CD4-positive, CD25-positive, alpha-beta regulatory T cell (primary cell): ENCODE results near the gene ATXN10. TPM values are rescaled to one million over a fixed set of nuclear protein-coding genes. Genes with fewer than 3 reads are reported as not detected.
"Not testable (repeated sequence)": the region's sequence is repeated elsewhere in the genome, so short reads cannot be mapped to it uniquely, and the experiment has no call there.

Experiments used
- ATAC-seq, 2 donors: fragments of 150-1000 bp; cut with Tn5 transposase; one replicate each; pipeline ENCODE4 v1.10.0; 2021; ENCODE audit warnings: low read depth in 2 of 2, moderate number of reproducible peaks in 2 of 2, moderate library complexity in 1 of 2
- DNase-seq, 3 donors: peaks; one replicate each; pipeline versions ENCODE4 v3.0.0 to v3.0.0-alpha.2; 2012 to 2022; ENCODE audit warnings: mixed read lengths in 1 of 3
- H3K27ac ChIP-seq: one replicate; pipeline ENCODE4 v1.7.0; 2013; ENCODE audit warnings: mild to moderate bottlenecking, low read length; ENCODE audit not compliant: insufficient read depth, poor library complexity, severe bottlenecking
- H3K27me3 ChIP-seq: one replicate; pipeline ENCODE4 v1.7.0; 2013; ENCODE audit warnings: low read length; ENCODE audit not compliant: control insufficient read depth, insufficient read depth
- H3K36me3 ChIP-seq: one replicate; pipeline ENCODE4 v1.7.0; 2013; ENCODE audit warnings: mild to moderate bottlenecking, low read length, moderate library complexity; ENCODE audit not compliant: control insufficient read depth, insufficient read depth
- H3K4me1 ChIP-seq: 2 replicates; pipeline ENCODE4 v1.7.0; 2013; ENCODE audit warnings: mild to moderate bottlenecking, low read length; ENCODE audit not compliant: insufficient read depth, control insufficient read depth, poor library complexity, severe bottlenecking
- H3K4me3 ChIP-seq: one replicate; pipeline ENCODE4 v1.7.0; 2013; ENCODE audit warnings: low read depth, mild to moderate bottlenecking, low read length, moderate library complexity
- H3K9me3 ChIP-seq, 2 experiments: 1 replicate in 1 of 2; 2 replicates in 1 of 2; pipeline ENCODE4 v1.7.0; 2013; ENCODE audit warnings: low read length in 2 of 2, mild to moderate bottlenecking in 1 of 2, moderate library complexity in 1 of 2; ENCODE audit not compliant: control insufficient read depth in 2 of 2
- H3K27ac Mint-ChIP-seq, 3 donors: one replicate each; pipeline ENCODE4 v1.8.0; 2020 to 2022; ENCODE audit warnings: mild to moderate bottlenecking in 3 of 3, mixed read lengths in 3 of 3, moderate library complexity in 2 of 3
- H3K27me3 Mint-ChIP-seq: one replicate; pipeline ENCODE4 v1.8.0; 2022; ENCODE audit warnings: mild to moderate bottlenecking, mixed read lengths
- H3K36me3 Mint-ChIP-seq: one replicate; pipeline ENCODE4 v1.8.0; 2020; ENCODE audit warnings: mixed read lengths
- H3K4me1 Mint-ChIP-seq, 4 donors: one replicate each; pipeline ENCODE4 v1.8.0; 2020 to 2022; ENCODE audit warnings: mixed read lengths in 4 of 4, mild to moderate bottlenecking in 1 of 4
- H3K4me3 Mint-ChIP-seq, 4 donors: one replicate each; pipeline ENCODE4 v1.8.0; 2020 to 2022; ENCODE audit warnings: mild to moderate bottlenecking in 4 of 4, mixed read lengths in 4 of 4, moderate library complexity in 3 of 4
- H3K9me3 Mint-ChIP-seq, 7 donors: one replicate each; pipeline ENCODE4 v1.8.0; 2020 to 2022; ENCODE audit warnings: mixed read lengths in 7 of 7, mild to moderate bottlenecking in 3 of 7, moderate library complexity in 2 of 7
- polyA plus RNA-seq, 4 donors: library from polyadenylated mRNA; unstranded; fragments of 300-500 nt; fragmentation: Illumina TruSeq; gene quantifications; one replicate each; pipeline ENCODE4 v1.2.3, GENCODE V29; 2021
- total RNA-seq: library from RNA; stranded (reverse); gene quantifications from one replicate; pipeline ENCODE4 v1.2.3, GENCODE V29; 2022

Gene ATXN10, protein sequence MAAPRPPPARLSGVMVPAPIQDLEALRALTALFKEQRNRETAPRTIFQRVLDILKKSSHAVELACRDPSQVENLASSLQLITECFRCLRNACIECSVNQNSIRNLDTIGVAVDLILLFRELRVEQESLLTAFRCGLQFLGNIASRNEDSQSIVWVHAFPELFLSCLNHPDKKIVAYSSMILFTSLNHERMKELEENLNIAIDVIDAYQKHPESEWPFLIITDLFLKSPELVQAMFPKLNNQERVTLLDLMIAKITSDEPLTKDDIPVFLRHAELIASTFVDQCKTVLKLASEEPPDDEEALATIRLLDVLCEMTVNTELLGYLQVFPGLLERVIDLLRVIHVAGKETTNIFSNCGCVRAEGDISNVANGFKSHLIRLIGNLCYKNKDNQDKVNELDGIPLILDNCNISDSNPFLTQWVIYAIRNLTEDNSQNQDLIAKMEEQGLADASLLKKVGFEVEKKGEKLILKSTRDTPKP
- 61.7 TPM for total RNA-seq
- polyA plus RNA-seq = 100 to 1,000 TPM in 2 of 4 donors, 10 to 100 TPM in 2; 70.3 to 107 (median 90.6) TPM

GRCh38 chr22:45671783-45672563, at the start of gene ATXN10:
ATXN10 (plus strand) TSS chr22:45671834; CDS start chr22:45672064, 230 bp downstream.
- H3K9me3 Mint-ChIP-seq = peaks cover 0 to 3% (median 0%) of the 10 kb centered on the region in 7 donors
- H3K4me3 Mint-ChIP-seq = peak within 1 kb of the TSS; percentile 89 to 95 (median 94)
- peak within 1 kb of the TSS; percentile 59 for H3K27ac ChIP-seq
- ATAC-seq (peak; percentile 78 to 82), DNase-seq (peak; percentile 57 to 82 (median 69))
- peak within 1 kb of the TSS; percentile 77 for H3K4me3 ChIP-seq
- no peaks in the 10 kb centered on the region for H3K36me3 ChIP-seq
- peaks cover 4% of the 10 kb centered on the region for H3K36me3 Mint-ChIP-seq
- H3K27me3 ChIP-seq = no peaks in the 10 kb centered on the region
- no peaks in the 10 kb centered on the region for H3K9me3 ChIP-seq
- H3K4me1 Mint-ChIP-seq = peaks cover 31 to 49% (median 39%) of the 10 kb centered on the region in 4 donors
- H3K27me3 Mint-ChIP-seq = peaks cover 12% of the 10 kb centered on the region
- peak within 1 kb of the TSS; percentile 64 to 94 (median 71) for H3K27ac Mint-ChIP-seq
- H3K4me1 ChIP-seq = peaks cover 30% of the 10 kb centered on the region

- H3K4me1 ChIP-seq = no peaks in the 10 kb centered on the region
- Mint-ChIP-seq H3K27ac (no peak overlapping the region), H3K4me3 (no peak overlapping the region), H3K36me3 (no peaks in the 10 kb centered on the region), H3K9me3 (peaks cover 0 to 5% (median 0%) of the 10 kb centered on the region in 7 donors), H3K4me1 (no peaks in the 10 kb centered on the region), H3K27me3 (peaks cover 39% of the 10 kb centered on the region)
- H3K36me3 ChIP-seq = no peaks in the 10 kb centered on the region
- H3K4me3 ChIP-seq = no peak overlapping the region
- ATAC-seq = no peak
- no peak overlapping the region for H3K27ac ChIP-seq
- H3K27me3 ChIP-seq = no peaks in the 10 kb centered on the region
- no peaks in the 10 kb centered on the region for H3K9me3 ChIP-seq
- DNase-seq = no peak
Observed at GRCh38 chr22:45621836-45622600, 49.6 kb upstream of the ATXN10 start.

DNA sequence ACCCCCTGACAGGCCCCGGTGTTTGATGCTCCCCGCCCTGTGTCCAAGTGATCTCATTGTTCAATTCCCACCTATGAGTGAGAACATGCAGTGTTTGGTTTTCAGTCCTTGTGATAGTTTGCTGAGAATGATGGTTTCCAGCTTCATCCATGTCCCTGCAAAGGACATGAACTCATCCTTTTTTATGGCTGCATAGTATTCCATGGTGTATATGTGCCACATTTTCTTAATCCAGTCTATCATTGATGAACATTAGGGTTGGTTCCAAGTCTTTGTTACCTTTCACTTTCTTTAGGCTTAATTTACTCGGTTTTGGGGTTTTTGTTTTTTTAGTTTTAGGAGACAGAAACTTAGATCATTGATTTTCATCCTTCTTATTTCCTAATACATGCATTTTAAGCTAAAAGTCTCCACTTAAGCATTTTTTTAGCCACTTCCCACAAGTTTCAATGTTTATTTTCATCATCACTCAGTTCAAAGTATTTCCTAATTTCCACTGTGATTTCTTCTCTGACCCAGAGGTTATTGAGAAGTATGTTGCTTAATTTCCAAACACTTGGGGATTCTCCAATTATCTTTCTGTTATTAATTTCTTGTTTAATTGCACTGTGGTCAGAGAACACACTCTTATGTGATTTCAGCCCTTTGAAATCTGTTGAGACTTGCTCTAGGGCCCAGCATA, 48.0 kb upstream of the ATXN10 start:
- H3K9me3 Mint-ChIP-seq = not testable (repeated sequence)

DNA sequence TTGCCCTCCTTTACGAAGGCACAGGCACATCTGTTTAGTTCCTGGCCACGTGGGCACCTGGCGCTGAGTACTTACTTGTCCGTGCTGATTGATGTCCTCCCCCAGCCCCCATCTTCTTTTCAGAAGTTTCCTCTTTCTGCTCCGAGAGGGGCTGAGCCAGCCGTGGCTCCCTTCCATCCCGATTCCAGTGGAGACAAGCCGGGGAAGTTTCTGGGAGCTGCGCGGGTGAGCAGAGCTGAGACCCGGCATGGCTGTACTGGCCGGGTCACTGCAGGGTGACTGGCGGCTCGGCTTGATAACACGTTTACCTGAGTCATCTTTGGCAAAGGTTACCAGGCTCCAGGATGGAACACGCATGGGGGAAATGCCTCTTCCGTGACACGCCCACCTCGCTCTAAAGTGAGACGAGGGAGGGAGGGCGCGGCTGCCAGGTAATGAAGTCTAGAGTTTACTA, 45.4 kb upstream of the ATXN10 start:
- peaks cover 33% of the 10 kb centered on the region for H3K27me3 Mint-ChIP-seq

More for the DNA sequence above, 48.0 kb upstream of the ATXN10 start:
- not testable (repeated sequence) for H3K9me3 ChIP-seq, H3K36me3 ChIP-seq, H3K27ac ChIP-seq, H3K4me1 Mint-ChIP-seq, H3K27ac Mint-ChIP-seq, H3K36me3 Mint-ChIP-seq, H3K27me3 ChIP-seq, H3K4me1 ChIP-seq, H3K4me3 ChIP-seq, ATAC-seq, DNase-seq, H3K4me3 Mint-ChIP-seq
- peaks cover 31% of the 10 kb centered on the region for H3K27me3 Mint-ChIP-seq

DNA sequence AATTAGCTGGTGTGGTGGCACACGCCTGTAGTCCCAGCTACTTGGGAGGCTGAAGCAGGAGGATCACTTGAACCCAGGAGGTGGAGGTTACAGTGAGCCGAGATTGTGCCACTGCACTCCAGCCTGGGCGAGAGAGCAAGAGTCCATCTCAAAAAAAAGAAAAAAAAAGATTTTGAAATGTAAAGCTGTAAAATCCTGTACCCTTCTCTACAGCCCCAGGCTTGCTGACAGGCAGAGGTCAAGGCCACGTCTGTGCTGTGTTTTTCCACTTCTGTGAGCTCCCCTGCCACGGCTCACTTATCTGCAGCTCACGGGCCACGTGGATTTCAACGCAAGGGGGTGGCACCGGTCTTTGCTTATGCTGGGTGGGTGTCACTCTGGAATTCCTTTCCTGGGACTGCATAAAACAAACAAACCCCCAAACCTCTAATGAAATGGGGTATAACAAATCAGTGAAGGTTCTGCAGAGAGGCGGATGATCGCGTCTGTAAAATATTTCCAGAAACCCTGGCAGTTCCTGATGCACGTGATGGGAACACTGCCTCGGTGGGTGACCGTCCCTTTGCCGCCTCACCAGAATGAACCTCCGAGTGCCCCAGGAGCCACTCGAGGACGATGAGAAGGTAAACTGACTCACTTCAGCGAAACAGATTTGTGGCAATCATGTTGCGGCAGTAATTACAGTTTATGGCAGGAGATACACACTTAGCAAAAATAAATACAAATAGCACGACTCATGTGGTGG, 44.0 kb upstream of the ATXN10 start:
- Histone ChIP-seq H3K36me3 (no peaks in the 10 kb centered on the region), H3K9me3 (no peaks in the 10 kb centered on the region), H3K4me3 (no peak overlapping the region), H3K4me1 (no peaks in the 10 kb centered on the region), H3K27ac (no peak overlapping the region), H3K27me3 (no peaks in the 10 kb centered on the region)
- H3K36me3 Mint-ChIP-seq = no peaks in the 10 kb centered on the region
- H3K4me3 Mint-ChIP-seq = no peak overlapping the region
- peaks cover 45% of the 10 kb centered on the region for H3K27me3 Mint-ChIP-seq
- H3K27ac Mint-ChIP-seq = no peak overlapping the region
- peaks cover 0 to 2% (median 0%) of the 10 kb centered on the region in 7 donors for H3K9me3 Mint-ChIP-seq
- ATAC-seq = no peak
- DNase-seq = no peak
- peaks cover 0 to 3% (median 0%) of the 10 kb centered on the region in 4 donors for H3K4me1 Mint-ChIP-seq

More for the DNA sequence above, 45.4 kb upstream of the ATXN10 start:
- no peaks in the 10 kb centered on the region for H3K36me3 Mint-ChIP-seq
- Histone ChIP-seq H3K27me3 (no peaks in the 10 kb centered on the region), H3K4me3 (no peak overlapping the region), H3K4me1 (no peaks in the 10 kb centered on the region), H3K36me3 (no peaks in the 10 kb centered on the region), H3K9me3 (no peaks in the 10 kb centered on the region), H3K27ac (no peak overlapping the region)
- no peaks in the 10 kb centered on the region for H3K4me1 Mint-ChIP-seq
- ATAC-seq (no peak), DNase-seq (no peak)
- no peak overlapping the region for H3K27ac Mint-ChIP-seq
- no peak overlapping the region for H3K4me3 Mint-ChIP-seq
- H3K9me3 Mint-ChIP-seq = peaks cover 0 to 2% (median 0%) of the 10 kb centered on the region in 7 donors

- no peaks in the 10 kb centered on the region for H3K27me3 ChIP-seq
- Mint-ChIP-seq H3K27ac (no peak overlapping the region), H3K36me3 (no peaks in the 10 kb centered on the region), H3K4me1 (peaks cover 0 to 3% (median 0%) of the 10 kb centered on the region in 4 donors), H3K4me3 (no peak overlapping the region), H3K27me3 (peaks cover 44% of the 10 kb centered on the region), H3K9me3 (peaks cover 0 to 2% (median 0%) of the 10 kb centered on the region in 7 donors)
- no peak overlapping the region for H3K4me3 ChIP-seq
- DNase-seq = no peak
- H3K9me3 ChIP-seq = no peaks in the 10 kb centered on the region
- H3K4me1 ChIP-seq = no peaks in the 10 kb centered on the region
- no peaks in the 10 kb centered on the region for H3K36me3 ChIP-seq
- no peak for ATAC-seq
- no peak overlapping the region for H3K27ac ChIP-seq
Observed at GRCh38 chr22:45628515-45628914, 43.1 kb upstream of the ATXN10 start.
